GM20000 (cell line): Measurements from ENCODE around the gene SLC22A8.
A peak's percentile ranks its signal among the peaks of the same experiment; 100 is the strongest.
"Not testable (repeated sequence)": the region's sequence is repeated elsewhere in the genome, so short reads cannot be mapped to it uniquely, and the experiment has no call there.

Experiments
- DNase-seq: peaks from one replicate; pipeline ENCODE4 v3.0.0; 2012; ENCODE audit warnings: low spot score
- CTCF ChIP-seq: IDR thresholded peaks from 2 replicates; pipeline ENCODE4 v1.5.1; 2012; ENCODE audit warnings: mild to moderate bottlenecking, control low read depth; ENCODE audit errors: extremely low read depth, missing control alignments

The SLC22A8 gene

DNA sequence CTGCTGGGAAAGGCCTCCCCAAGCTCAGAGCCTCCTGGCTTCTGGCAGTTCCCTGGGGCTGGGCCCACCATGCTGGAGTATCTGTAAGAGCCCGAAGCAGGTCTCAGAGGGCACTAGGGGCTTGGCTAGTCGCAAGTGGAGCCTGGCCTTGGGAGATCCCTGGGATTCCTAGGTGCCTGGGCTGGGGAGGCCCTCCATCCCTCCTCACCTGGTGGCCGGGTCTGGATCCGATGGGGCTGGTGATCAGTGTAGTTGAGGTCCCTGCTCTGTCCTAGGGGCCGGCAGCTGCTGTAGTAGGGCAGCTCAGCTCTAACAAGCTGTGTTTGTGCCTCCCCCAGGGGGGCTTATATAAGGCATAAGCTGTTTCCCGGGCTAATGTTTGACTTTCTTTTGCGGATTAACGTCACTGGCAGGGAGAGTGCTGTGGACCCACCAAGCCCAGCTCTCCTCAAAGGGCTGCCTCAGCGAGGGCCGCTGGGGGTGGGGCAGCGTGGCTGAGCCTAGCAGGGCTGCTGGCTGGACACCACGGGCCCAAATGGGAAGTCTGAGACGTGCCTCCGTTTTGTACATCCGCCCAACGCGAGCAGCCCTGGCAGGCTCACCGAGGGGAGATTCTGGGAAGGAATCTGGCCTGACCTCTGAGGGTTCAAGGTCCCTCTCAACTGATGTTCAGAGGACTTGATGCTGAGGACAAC, at the start of gene SLC22A8:
TSS of gene SLC22A8 (minus strand) at position 321 of the 695 bp plus-strand sequence. CDS start 883 bp downstream, outside the sequence.
- TF ChIP-seq CTCF: no peak
- no peak for DNase-seq

GRCh38 chr11:63046203-63046602, 30.6 kb upstream of the SLC22A8 start:
- not testable (repeated sequence) for DNase-seq

GRCh38 chr11:63042596-63042995, 27.0 kb upstream of the SLC22A8 start:
- no peak for TF ChIP-seq CTCF
- no peak for DNase-seq

GRCh38 chr11:63032457-63032856, 16.8 kb upstream of the SLC22A8 start:
- TF ChIP-seq CTCF: no peak
- no peak for DNase-seq

DNA sequence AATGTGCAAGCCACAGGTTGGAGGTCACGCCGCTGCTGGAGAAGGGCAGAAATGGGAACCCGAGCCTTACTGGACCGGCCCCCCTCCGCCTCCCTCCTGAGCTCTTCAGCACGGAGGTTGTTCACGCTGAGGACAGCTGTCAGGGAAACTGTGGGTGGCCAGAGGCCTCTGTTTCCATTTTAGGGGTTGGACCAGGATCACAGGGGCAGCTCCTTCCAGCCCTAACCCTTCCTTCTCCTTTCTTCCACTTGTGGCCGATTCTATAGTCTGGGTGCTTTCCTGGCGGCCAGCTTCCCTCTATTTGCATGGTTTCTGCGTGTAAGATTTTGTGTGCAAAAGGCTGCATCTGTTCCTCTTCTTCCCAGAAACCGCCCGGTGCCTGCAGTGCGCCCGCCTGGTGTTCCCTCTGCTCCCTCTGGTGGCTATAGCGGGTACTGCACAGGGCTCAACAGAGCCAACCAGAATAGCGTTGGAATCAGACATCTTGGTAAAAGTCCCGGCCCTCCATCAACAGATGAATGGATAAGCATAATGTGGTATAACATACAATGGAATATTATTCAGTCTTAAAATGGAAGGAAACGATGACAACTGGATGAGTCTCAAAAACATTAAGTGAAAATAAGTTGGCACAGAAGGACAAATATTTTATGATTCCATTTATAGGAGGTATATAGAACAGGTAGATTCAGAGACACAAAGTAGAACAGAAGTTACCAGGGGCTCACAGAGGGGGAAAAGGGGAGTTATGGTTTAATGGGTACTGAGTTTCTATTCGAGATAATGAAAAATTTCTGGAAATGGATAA, 8.4 kb upstream of the SLC22A8 start:
- peak; percentile 81 for DNase-seq
- TF ChIP-seq CTCF: peak; percentile 97

DNA sequence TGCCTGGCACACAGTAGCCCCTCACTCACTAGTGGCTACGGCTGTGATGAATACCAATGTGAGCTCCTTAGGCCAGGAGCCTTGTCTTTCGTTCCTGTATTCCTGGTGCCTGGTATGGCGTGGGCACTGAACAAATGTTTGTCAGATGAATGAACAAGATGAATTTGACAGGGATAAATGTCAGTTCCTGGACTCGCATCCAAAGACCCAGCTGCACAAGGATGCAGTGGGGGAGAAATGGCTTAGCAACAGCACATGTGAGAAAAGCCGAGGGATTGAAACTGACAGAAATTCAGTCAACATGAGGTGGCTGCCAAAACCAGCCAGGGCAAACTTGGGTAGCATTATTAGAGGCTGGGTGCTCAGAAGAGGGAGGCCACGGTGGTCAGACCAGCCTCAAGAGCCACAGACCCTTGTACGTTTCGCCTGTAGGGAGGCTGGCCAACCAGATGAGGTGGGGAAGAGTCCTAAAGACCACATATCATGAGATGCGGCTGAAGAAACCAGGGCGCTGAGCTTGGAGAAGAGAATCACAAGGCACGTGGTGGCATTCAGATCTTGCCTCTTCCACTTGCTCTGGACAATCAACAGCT, 7.7 kb upstream of the SLC22A8 start:
- DNase-seq: no peak
- TF ChIP-seq CTCF: no peak

DNA sequence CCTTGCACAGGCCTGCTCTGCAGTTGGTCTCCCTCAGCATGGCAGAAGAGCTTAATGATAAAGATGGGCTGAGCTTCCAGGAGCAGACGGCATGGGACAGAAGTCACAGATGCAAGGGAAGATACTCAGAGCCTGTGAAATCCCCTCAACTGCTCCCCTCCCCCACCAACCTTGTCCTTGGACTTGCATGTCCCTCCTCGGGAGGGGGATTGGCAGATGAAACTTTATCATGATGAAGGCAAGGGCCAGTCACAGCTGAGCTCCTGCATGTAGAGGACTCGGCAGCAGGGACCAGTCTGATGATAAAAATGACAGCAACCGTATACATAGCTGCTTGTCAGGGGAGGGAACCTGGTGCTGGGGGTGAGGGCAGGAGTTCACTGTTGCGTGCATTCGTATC, 6.8 kb upstream of the SLC22A8 start:
- no peak for DNase-seq
- no peak for TF ChIP-seq CTCF
